Measurements from ENCODE around the gene KAZN. TPM values are rescaled to one million over a fixed set of nuclear protein-coding genes. Genes with fewer than 3 reads are reported as not detected.
A peak's percentile ranks its signal among the peaks of the same experiment; 100 is the strongest.

KAZN gene
- total RNA-seq, 3 donors from 2014 or later, result 12.2 to 16.4 (median 16.2) TPM

GRCh38 chr1:15152318-15153183 is 554.1 kb downstream of the KAZN start:
- TF ChIP-seq POLR2A (IDR thresholded peaks at IDR 0.05) (peak; percentile 22), CTCF (IDR thresholded peaks at IDR 0.05) (peak in 2 of 3 donors; percentile 45 to 65), POLR2AphosphoS5 (IDR thresholded peaks at IDR 0.05) (peak in 1 of 3 donors; percentile 52)
- no peaks in the 10 kb centered on the region for H3K4me1 ChIP-seq
- intact Hi-C loops (cut with DNase I; ENCODE audit: low total_unique reads), result loop anchor here (2.0 kb wide), 1 partner anchor 54 kb away; no protein-coding TSS in a partner anchor

DNA sequence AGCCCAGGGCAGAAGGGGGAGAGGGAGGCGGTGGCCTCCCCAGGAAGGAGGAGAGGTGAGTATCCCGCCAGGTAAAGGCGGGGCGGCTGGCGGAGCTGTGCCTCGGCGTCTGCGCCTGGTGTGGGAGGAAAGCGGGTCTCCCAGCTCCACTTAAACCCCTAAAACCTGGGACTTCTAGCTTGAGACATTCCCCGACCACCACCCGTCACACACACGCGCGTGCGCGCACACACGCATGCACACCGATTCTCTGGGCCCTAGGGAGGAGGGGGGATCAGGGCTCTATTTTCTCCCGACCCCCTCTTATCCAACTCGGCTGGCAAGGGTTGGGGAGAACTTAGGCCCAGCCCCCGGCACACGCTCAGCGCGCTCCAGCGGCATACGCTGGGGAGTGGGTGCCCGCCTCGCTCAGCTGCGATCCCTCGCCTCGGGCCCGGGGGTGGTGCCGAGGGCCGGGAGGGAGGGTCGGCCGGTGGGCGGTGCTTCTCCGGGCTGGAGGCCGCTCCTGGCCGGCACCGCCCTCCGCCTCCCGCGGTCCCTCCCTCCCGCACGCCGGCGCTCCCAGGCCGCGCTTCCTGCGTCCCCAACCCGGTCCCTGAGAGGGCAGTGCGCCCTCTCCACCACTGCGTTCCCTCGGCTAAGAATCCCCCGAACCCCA is 554.8 kb downstream of the KAZN start, which contains the start of gene TMEM51:
Gene TMEM51, plus strand, starts transcription at position 564 of the 658 bp plus-strand sequence. CDS start 61,341 bp downstream, outside the sequence.
- peak in 1 of 2 donors; percentile 56 for DNase-seq (ENCODE audit: low spot score in 2 of 2)
- Histone ChIP-seq H3K4me3 (peak within 1 kb of the TSS; percentile 57 to 96 (median 85)), H3K4me1 (no peaks in the 10 kb centered on the region), H3K9me3 (no peaks in the 10 kb centered on the region), H3K27ac (peak within 1 kb of the TSS; percentile 91 to 93), H3K36me3 (no peaks in the 10 kb centered on the region), H3K27me3 (no peaks in the 10 kb centered on the region)
- TF ChIP-seq POLR2A (IDR thresholded peaks at IDR 0.05), result peak; percentile 49
- peak in 2 of 3 donors; percentile 21 to 71 for TF ChIP-seq POLR2AphosphoS5 (IDR thresholded peaks at IDR 0.05)
- TF ChIP-seq CTCF (IDR thresholded peaks at IDR 0.05), result no peak
- intact Hi-C loops (cut with DNase I; ENCODE audit: low total_unique reads), result loop anchor here (2.0 kb wide), 1 partner anchor 55 kb away; no protein-coding TSS in a partner anchor

More at GRCh38 chr1:15152318-15153183, 554.1 kb downstream of the KAZN start:
- H3K9me3 ChIP-seq, result no peaks in the 10 kb centered on the region
- peak; percentile 84 to 86 for DNase-seq (ENCODE audit: low spot score in 2 of 2)
- H3K36me3 ChIP-seq, result no peaks in the 10 kb centered on the region
- peak overlapping the region; percentile 57 to 96 (median 85) for H3K4me3 ChIP-seq
- H3K27ac ChIP-seq, result peak overlapping the region; percentile 91 to 93
- no peaks in the 10 kb centered on the region for H3K27me3 ChIP-seq

DNA sequence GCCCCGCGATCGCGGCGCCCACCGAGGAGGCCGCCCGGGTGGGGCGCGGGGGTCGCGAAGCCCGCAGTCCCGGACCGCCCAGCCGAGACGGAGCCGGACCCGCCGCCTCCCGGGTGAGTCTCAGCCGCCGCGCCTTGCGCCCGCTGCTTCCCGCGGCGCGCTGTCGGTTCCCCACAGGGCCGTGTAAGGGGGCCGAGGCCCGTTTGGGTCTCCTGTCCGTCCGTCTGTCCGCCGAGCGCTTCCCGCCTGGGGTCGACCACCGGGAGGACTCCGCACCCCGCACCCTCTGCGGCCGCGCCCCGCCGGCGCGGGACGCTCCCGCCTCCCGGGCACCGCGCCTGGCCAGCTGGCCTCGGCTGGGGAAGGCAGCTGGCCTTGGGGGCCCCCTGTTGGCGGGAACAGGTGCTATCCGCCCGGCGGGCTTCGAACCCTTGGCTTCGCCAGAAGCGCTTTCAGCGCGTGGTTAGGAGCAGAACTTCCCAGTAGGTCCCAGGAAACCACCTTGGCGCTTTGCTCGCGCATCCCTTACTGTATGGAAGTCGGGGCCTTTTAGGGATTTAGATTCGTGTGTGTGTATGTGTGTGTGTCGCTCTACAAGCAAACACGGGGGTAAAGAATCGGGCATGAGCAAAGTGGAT is 555.5 kb downstream of the KAZN start:
- intact Hi-C loops (cut with DNase I; ENCODE audit: low total_unique reads), result loop anchor here (2.0 kb wide), 1 partner anchor 55 kb away; no protein-coding TSS in a partner anchor
- Histone ChIP-seq H3K9me3 (no peaks in the 10 kb centered on the region), H3K27me3 (no peaks in the 10 kb centered on the region), H3K36me3 (no peaks in the 10 kb centered on the region), H3K4me1 (no peaks in the 10 kb centered on the region), H3K27ac (peak overlapping the region; percentile 91 to 93), H3K4me3 (peak overlapping the region; percentile 57 to 96 (median 85))
- DNase-seq (ENCODE audit: low spot score in 2 of 2), result no peak
- peak; percentile 41 to 57 (median 49) for TF ChIP-seq CTCF (IDR thresholded peaks at IDR 0.05)
- no peak for TF ChIP-seq POLR2AphosphoS5 (IDR thresholded peaks at IDR 0.05)
- TF ChIP-seq POLR2A (IDR thresholded peaks at IDR 0.05), result no peak

GRCh38 chr1:15154480-15155036 is 556.1 kb downstream of the KAZN start:
- Histone ChIP-seq H3K9me3 (no peaks in the 10 kb centered on the region), H3K27ac (peak overlapping the region; percentile 91 to 93), H3K4me3 (peak overlapping the region; percentile 57 to 96 (median 85)), H3K36me3 (no peaks in the 10 kb centered on the region), H3K27me3 (no peaks in the 10 kb centered on the region), H3K4me1 (no peaks in the 10 kb centered on the region)
- DNase-seq (ENCODE audit: low spot score in 2 of 2), result peak in 1 of 2 donors; percentile 26
- TF ChIP-seq CTCF (IDR thresholded peaks at IDR 0.05), result no peak
- no peak for TF ChIP-seq POLR2AphosphoS5 (IDR thresholded peaks at IDR 0.05)
- no peak for TF ChIP-seq POLR2A (IDR thresholded peaks at IDR 0.05)
- intact Hi-C loops (cut with DNase I; ENCODE audit: low total_unique reads), result no loop called here
